Nephron (organoid): Measurements from ENCODE around the gene HOXC11.

Experiments used
- H3K27ac Mint-ChIP-seq, 3 experiments: 2 replicates each; pipeline ENCODE4 v1.8.0; 2020; ENCODE audit warnings: mixed read lengths in 3 of 3, mild to moderate bottlenecking in 2 of 3, moderate library complexity in 1 of 3
- H3K27me3 Mint-ChIP-seq: 2 replicates; pipeline ENCODE4 v1.8.0; 2021; ENCODE audit warnings: low read depth, mild to moderate bottlenecking, moderate library complexity, mixed read lengths
- H3K36me3 Mint-ChIP-seq: 2 replicates; pipeline ENCODE4 v1.8.0; 2020; ENCODE audit warnings: low read depth, mixed read lengths
- H3K4me1 Mint-ChIP-seq: 2 replicates; pipeline ENCODE4 v1.8.0; 2020; ENCODE audit warnings: mixed read lengths
- H3K4me3 Mint-ChIP-seq, 3 experiments: 2 replicates each; pipeline ENCODE4 v1.8.0; 2020; ENCODE audit warnings: mild to moderate bottlenecking in 3 of 3, mixed read lengths in 3 of 3, moderate library complexity in 2 of 3
- H3K9me3 Mint-ChIP-seq: 2 replicates; pipeline ENCODE4 v1.8.0; 2020; ENCODE audit warnings: mixed read lengths
- TF ChIP-seq, protein P1 (sequence below), 3 experiments: fragments of 200-600 bp; sonication (generic); IDR thresholded peaks; one replicate each; pipeline ENCODE4 v1.5.0; 2021; ENCODE audit warnings: antibody characterized with exemption in 3 of 3; ENCODE audit not compliant: unreplicated experiment in 3 of 3

Gene HOXC11

DNA sequence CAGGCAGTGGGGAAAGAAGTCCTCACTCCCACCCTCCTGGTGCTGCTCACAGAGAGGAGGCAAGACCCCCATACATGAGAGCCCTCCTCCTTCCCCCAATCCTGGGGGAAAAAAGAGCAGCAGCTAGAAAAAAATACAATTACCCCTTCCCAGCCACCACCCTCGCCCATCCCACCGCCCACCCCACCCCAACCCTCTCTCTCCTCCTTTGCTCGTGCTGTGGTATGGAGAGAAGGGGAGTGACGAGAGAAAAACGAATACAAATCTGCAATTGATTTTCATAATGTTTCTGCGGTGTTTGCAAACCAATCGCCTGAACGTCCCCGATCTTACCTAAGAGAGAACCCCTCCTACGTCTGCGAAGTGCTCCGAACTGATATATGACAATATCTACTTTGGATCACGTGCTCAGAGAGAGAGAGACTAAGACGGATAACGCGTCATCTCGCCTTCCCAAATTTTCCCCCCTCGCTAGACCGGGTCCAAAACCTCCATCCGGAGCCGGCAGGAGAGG is at the start of gene HOXC11:
HOXC11 (plus strand) TSS at position 405 of the 514 bp plus-strand sequence. CDS start 116 bp downstream, outside the sequence.
- Mint-ChIP-seq H3K4me3 (peak within 1 kb of the TSS; percentile 69 to 86 (median 86)), H3K27ac (peak within 1 kb of the TSS in 2 of 3 experiments; percentile 65 to 93), H3K9me3 (no peaks in the 10 kb centered on the region), H3K4me1 (peaks cover 39% of the 10 kb centered on the region), H3K27me3 (peaks cover 100% of the 10 kb centered on the region), H3K36me3 (no peaks in the 10 kb centered on the region)
- TF ChIP-seq, protein P1, sequence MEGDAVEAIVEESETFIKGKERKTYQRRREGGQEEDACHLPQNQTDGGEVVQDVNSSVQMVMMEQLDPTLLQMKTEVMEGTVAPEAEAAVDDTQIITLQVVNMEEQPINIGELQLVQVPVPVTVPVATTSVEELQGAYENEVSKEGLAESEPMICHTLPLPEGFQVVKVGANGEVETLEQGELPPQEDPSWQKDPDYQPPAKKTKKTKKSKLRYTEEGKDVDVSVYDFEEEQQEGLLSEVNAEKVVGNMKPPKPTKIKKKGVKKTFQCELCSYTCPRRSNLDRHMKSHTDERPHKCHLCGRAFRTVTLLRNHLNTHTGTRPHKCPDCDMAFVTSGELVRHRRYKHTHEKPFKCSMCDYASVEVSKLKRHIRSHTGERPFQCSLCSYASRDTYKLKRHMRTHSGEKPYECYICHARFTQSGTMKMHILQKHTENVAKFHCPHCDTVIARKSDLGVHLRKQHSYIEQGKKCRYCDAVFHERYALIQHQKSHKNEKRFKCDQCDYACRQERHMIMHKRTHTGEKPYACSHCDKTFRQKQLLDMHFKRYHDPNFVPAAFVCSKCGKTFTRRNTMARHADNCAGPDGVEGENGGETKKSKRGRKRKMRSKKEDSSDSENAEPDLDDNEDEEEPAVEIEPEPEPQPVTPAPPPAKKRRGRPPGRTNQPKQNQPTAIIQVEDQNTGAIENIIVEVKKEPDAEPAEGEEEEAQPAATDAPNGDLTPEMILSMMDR (IDR thresholded peaks at IDR 0.05; ENCODE audit: unreplicated experiment in 3 of 3) = no peak

- TF ChIP-seq, protein P1 (IDR thresholded peaks at IDR 0.05; ENCODE audit: unreplicated experiment in 3 of 3) = no peak
- Mint-ChIP-seq H3K36me3 (no peaks in the 10 kb centered on the region), H3K27ac (no peak overlapping the region), H3K9me3 (peaks cover 12% of the 10 kb centered on the region), H3K27me3 (peaks cover 100% of the 10 kb centered on the region), H3K4me3 (no peak overlapping the region), H3K4me1 (no peaks in the 10 kb centered on the region)
Measured at GRCh38 chr12:53924521-53925405, 48.2 kb upstream of the HOXC11 start.

- no peaks in the 10 kb centered on the region for H3K36me3 Mint-ChIP-seq
- TF ChIP-seq, protein P1 (IDR thresholded peaks at IDR 0.05; ENCODE audit: unreplicated experiment in 3 of 3) = no peak
Measured at GRCh38 chr12:53927220-53928029, 45.5 kb upstream of the HOXC11 start.

DNA sequence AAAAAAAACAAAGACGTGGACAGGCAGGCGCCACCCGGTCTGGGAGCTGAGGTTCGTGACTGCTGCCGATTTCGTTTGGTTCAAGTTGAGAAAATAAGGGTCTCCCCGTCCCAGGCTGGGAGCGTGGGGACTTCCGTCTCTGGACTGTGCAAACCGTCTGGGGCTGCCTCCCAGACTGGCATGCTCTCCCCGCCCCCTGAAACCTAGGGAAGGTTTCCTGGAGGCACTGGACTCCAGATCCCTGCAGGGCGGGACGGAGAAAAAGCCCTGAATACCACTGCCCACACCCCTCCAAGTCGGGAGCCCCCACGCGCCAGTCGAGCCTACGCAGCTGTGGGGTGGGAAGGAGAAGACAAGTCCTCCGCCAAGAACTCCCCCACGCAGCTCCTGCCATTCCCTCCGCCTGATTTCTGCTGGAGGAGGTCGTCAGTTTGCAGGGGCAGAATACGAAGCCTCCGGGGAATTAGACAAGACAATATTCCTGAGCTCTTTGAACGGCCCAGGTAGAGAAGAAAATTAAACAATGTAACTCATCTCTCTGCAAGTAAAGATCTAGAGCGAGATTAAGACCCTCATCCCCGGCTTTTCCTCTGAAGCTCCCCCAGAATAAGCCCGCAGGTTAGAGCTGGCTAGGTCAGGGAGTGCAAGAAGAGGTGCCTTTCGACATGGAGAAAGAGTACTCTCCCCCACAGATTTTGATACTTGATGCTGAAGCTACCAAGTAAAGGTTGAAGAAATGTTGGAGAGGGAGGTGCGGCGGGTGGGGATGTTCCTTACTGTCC is 44.7 kb upstream of the HOXC11 start:
- no peak overlapping the region for H3K4me3 Mint-ChIP-seq
- H3K4me1 Mint-ChIP-seq = no peaks in the 10 kb centered on the region
- no peaks in the 10 kb centered on the region for H3K36me3 Mint-ChIP-seq
- H3K9me3 Mint-ChIP-seq = peaks cover 21% of the 10 kb centered on the region
- no peak overlapping the region for H3K27ac Mint-ChIP-seq
- TF ChIP-seq, protein P1 (IDR thresholded peaks at IDR 0.05; ENCODE audit: unreplicated experiment in 3 of 3) = no peak
- H3K27me3 Mint-ChIP-seq = peaks cover 100% of the 10 kb centered on the region

More at GRCh38 chr12:53927220-53928029, 45.5 kb upstream of the HOXC11 start:
- H3K27ac Mint-ChIP-seq = no peak overlapping the region
- H3K4me1 Mint-ChIP-seq = no peaks in the 10 kb centered on the region
- peaks cover 100% of the 10 kb centered on the region for H3K27me3 Mint-ChIP-seq
- no peak overlapping the region for H3K4me3 Mint-ChIP-seq
- peaks cover 21% of the 10 kb centered on the region for H3K9me3 Mint-ChIP-seq

GRCh38 chr12:53929527-53929926 is 43.4 kb upstream of the HOXC11 start:
- H3K36me3 Mint-ChIP-seq = no peaks in the 10 kb centered on the region
- H3K4me3 Mint-ChIP-seq = no peak overlapping the region
- peaks cover 21% of the 10 kb centered on the region for H3K9me3 Mint-ChIP-seq
- no peaks in the 10 kb centered on the region for H3K4me1 Mint-ChIP-seq
- H3K27ac Mint-ChIP-seq = no peak overlapping the region
- peaks cover 100% of the 10 kb centered on the region for H3K27me3 Mint-ChIP-seq
- TF ChIP-seq, protein P1 (IDR thresholded peaks at IDR 0.05; ENCODE audit: unreplicated experiment in 3 of 3) = no peak
